HepG2 (cell line): ENCODE data around the gene TMEM255B. TPM values are rescaled to one million over a fixed set of nuclear protein-coding genes. Genes with fewer than 3 reads are reported as not detected.

Experiments
- ATAC-seq: fragments of 200-7000 bp; cut with Tn5 transposase; 3 replicates; pipeline ENCODE4 v1.9.1; 2020; ENCODE audit warnings: mild to moderate bottlenecking, moderate library complexity
- BruUV-seq: library from RNA; stranded (reverse); fragments of 400-500 nt; replicated peaks from 2 replicates; lab custom pipeline; 2021; lab: Mats Ljungman, UMichigan
- CTCF ChIA-PET: fragments of 300-600 bp; formaldehyde crosslinking; extraction: SDS; loops from one replicate; lab custom pipeline; 2021; ENCODE audit warnings: low total read pairs, inconsistent platforms, low intra/inter-chr PET ratio; lab: Yijun Ruan, JAX
- POLR2A ChIA-PET: fragments of 350-600 bp; sonication (Branson Sonifier 250); formaldehyde crosslinking; loops from one replicate; lab custom pipeline; 2020; ENCODE audit warnings: antibody characterized with exemption, inconsistent platforms; lab: Yijun Ruan, JAX
- DNase-seq: peaks from one replicate; pipeline ENCODE4 v3.0.0-alpha.2; 2015; ENCODE audit warnings: low spot score
- FAIRE-seq: peaks from 3 replicates; lab custom pipeline; 2011; peaks lifted over from hg19 to GRCh38; lab: Jason Lieb, UNC
- H2AFZ ChIP-seq: one replicate; pipeline ENCODE4 v1.6.1; 2011; ENCODE audit warnings: low read length, inconsistent platforms
- H3K27ac ChIP-seq: fragments of 300-600 bp; 3 replicates; pipeline ENCODE4 v1.8.0; 2011; ENCODE audit warnings: mixed run types, mild to moderate bottlenecking, mixed read lengths, low read length, inconsistent platforms; ENCODE audit not compliant: insufficient read depth; ENCODE audit errors: extremely low read length
- H3K27me3 ChIP-seq, 2 experiments: fragments of 200-600 bp in 1 of 2; 2 replicates in 1 of 2; 3 replicates in 1 of 2; pipeline versions ENCODE4 v1.6.0 to v1.8.0; 2011; ENCODE audit warnings: low read length in 2 of 2, mild to moderate bottlenecking in 2 of 2, moderate library complexity in 2 of 2, inconsistent platforms in 1 of 2; ENCODE audit not compliant: insufficient read depth in 2 of 2, control insufficient read depth in 1 of 2
- H3K36me3 ChIP-seq, 2 experiments: fragments of 200-600 bp in 1 of 2; replicated peaks in 1 of 2; 2 replicates in 1 of 2; 3 replicates in 1 of 2; pipeline versions ENCODE4 v1.5.1 to v1.8.0; 2011; ENCODE audit warnings: low read length in 2 of 2, inconsistent platforms in 1 of 2; ENCODE audit not compliant: insufficient read depth in 2 of 2, control insufficient read depth in 1 of 2
- H3K4me1 ChIP-seq: 2 replicates; pipeline ENCODE4 v1.5.1; 2012; ENCODE audit warnings: low read length, inconsistent platforms; ENCODE audit not compliant: insufficient read depth
- H3K4me2 ChIP-seq: 2 replicates; pipeline ENCODE4 v1.6.0; 2011; ENCODE audit warnings: low read depth, low read length, inconsistent platforms
- H3K4me3 ChIP-seq, 3 experiments: fragments of 200-600 bp in 1 of 3; sonication (generic), shearing (Covaris generic) in 1 of 3; replicated peaks in 1 of 3; 2 replicates each; pipeline ENCODE4 v1.5.1; 2011 to 2016; ENCODE audit warnings: low read length in 3 of 3, inconsistent platforms in 2 of 3, low read depth in 2 of 3, mild to moderate bottlenecking in 2 of 3, control low read depth in 1 of 3, mixed read lengths in 1 of 3; ENCODE audit not compliant: insufficient read depth in 1 of 3
- H3K79me2 ChIP-seq: one replicate; pipeline ENCODE4 v1.6.1; 2011; ENCODE audit warnings: low read length, inconsistent platforms; ENCODE audit not compliant: insufficient read depth
- H3K9ac ChIP-seq: 2 replicates; pipeline ENCODE4 v1.6.0; 2011; ENCODE audit warnings: mild to moderate bottlenecking, low read depth, low read length, inconsistent platforms; ENCODE audit not compliant: insufficient read depth
- H3K9me3 ChIP-seq: 2 replicates; pipeline ENCODE4 v1.5.1; 2012; ENCODE audit warnings: mild to moderate bottlenecking, low read length
- H4K20me1 ChIP-seq: 2 replicates; pipeline ENCODE4 v1.6.0; 2011; ENCODE audit warnings: inconsistent platforms, mild to moderate bottlenecking, low read length, moderate library complexity; ENCODE audit not compliant: insufficient read depth
- CHD4 ChIP-seq: fragments of 200-600 bp; sonication (generic); IDR thresholded peaks from 2 replicates; pipeline ENCODE4 v1.7.0; 2017; ENCODE audit warnings: mild to moderate bottlenecking, low read length, borderline replicate concordance
- GZF1 ChIP-seq: sonication (generic); formaldehyde crosslinking; IDR thresholded peaks from 2 replicates; pipeline ENCODE4 v1.5.1; 2020; ENCODE audit warnings: mild to moderate bottlenecking, missing genetic modification reagents
- HMG20B ChIP-seq: conservative IDR thresholded peaks from 2 replicates; pipeline ENCODE4 v1.6.1; 2016; ENCODE audit warnings: missing genetic modification reagents, missing compliant biosample characterization
- KLF16 ChIP-seq, 2 experiments: sonication (generic) in 1 of 2; formaldehyde crosslinking in 1 of 2; IDR thresholded peaks; 2 replicates each; pipeline versions ENCODE4 v1.6.1 to v1.8.0; 2016 to 2023; ENCODE audit warnings: missing genetic modification reagents in 2 of 2, missing compliant biosample characterization in 1 of 2
- SIX4 ChIP-seq: sonication (generic); formaldehyde crosslinking; IDR thresholded peaks from 2 replicates; pipeline ENCODE4 v1.4.0; 2020; ENCODE audit warnings: missing genetic modification reagents
- TGIF2 ChIP-seq: IDR thresholded peaks from 2 replicates; pipeline ENCODE4 v1.6.1; 2016; ENCODE audit warnings: control low read depth, missing compliant biosample characterization
- ZBTB26 ChIP-seq: IDR thresholded peaks from 2 replicates; pipeline ENCODE4 v1.6.1; 2016; ENCODE audit warnings: missing compliant biosample characterization, missing genetic modification reagents, borderline replicate concordance
- ZFP62 ChIP-seq: sonication (generic); formaldehyde crosslinking; IDR thresholded peaks from 2 replicates; pipeline ENCODE4 v1.4.0; 2020; ENCODE audit warnings: missing genetic modification reagents
- ZMAT3 ChIP-seq: sonication (generic); formaldehyde crosslinking; conservative IDR thresholded peaks from 2 replicates; pipeline ENCODE4 v1.7.0; 2021; ENCODE audit warnings: missing genetic modification reagents
- ZNF326 ChIP-seq: sonication (generic); formaldehyde crosslinking; IDR thresholded peaks from 2 replicates; pipeline ENCODE4 v1.4.0; 2020; ENCODE audit warnings: missing genetic modification reagents, borderline replicate concordance
- WGBS: methylation state at CpG from one replicate; pipeline ENCODE4 v1.1.6; 2017; ENCODE audit warnings: low lambda C conversion rate; 5-methylcytosine and 5-hydroxymethylcytosine counted together
- in situ Hi-C: cut with HindIII; loops from 2 replicates; pipeline ENCODE4 v1.10.0; 2017; ENCODE audit warnings: low pct_unique_long_range_greater_than_20kb; ENCODE audit not compliant: extremely low pct_ligation_motif_present
- intact Hi-C: fragments of 100-400 bp; cut with micrococcal nuclease; formaldehyde crosslinking; loops from one replicate; pipeline ENCODE4 v1.10.0; 2022; ENCODE audit not compliant: unreplicated experiment
- polyA plus RNA-seq, 8 experiments: library from polyadenylated mRNA; depleted of rRNA in 3 of 8; stranded (reverse) in 7 of 8; unstranded in 1 of 8; fragments of >200 nt; fragmentation: Illumina TruSeq in 4 of 8; extraction: Trizol in 4 of 8; gene quantifications; 2 replicates each; pipeline versions ENCODE4 v1.2.1 to v1.2.3, GENCODE V29; 2011 to 2016; ENCODE audit warnings: low read depth in 4 of 8, missing spikeins in 1 of 8, mixed read lengths in 1 of 8; ENCODE audit not compliant: insufficient read depth in 1 of 8
- total RNA-seq, 5 experiments: library from RNA; depleted of rRNA; stranded (reverse); fragments of >200 nt; fragmentation: Illumina TruSeq; extraction: Trizol; gene quantifications; 2 replicates each; pipeline ENCODE4 v1.2.3, GENCODE V29; 2016; ENCODE audit warnings: low read depth in 1 of 5
- TF ChIP-seq, protein P1 (sequence below): sonication (generic); formaldehyde crosslinking; IDR thresholded peaks from 2 replicates; pipeline ENCODE4 v1.4.0; 2020; ENCODE audit warnings: missing genetic modification reagents
- TF ChIP-seq, protein P2 (sequence below): sonication (generic); formaldehyde crosslinking; IDR thresholded peaks from 2 replicates; pipeline ENCODE4 v1.8.1; 2022; ENCODE audit warnings: mild to moderate bottlenecking, missing genetic modification reagents

The TMEM255B gene
- total and polyA plus RNA-seq, 2 of the 13 experiments (the other 11 are each of a cell fraction or from before 2014, with no cell fraction given) = not detected

DNA sequence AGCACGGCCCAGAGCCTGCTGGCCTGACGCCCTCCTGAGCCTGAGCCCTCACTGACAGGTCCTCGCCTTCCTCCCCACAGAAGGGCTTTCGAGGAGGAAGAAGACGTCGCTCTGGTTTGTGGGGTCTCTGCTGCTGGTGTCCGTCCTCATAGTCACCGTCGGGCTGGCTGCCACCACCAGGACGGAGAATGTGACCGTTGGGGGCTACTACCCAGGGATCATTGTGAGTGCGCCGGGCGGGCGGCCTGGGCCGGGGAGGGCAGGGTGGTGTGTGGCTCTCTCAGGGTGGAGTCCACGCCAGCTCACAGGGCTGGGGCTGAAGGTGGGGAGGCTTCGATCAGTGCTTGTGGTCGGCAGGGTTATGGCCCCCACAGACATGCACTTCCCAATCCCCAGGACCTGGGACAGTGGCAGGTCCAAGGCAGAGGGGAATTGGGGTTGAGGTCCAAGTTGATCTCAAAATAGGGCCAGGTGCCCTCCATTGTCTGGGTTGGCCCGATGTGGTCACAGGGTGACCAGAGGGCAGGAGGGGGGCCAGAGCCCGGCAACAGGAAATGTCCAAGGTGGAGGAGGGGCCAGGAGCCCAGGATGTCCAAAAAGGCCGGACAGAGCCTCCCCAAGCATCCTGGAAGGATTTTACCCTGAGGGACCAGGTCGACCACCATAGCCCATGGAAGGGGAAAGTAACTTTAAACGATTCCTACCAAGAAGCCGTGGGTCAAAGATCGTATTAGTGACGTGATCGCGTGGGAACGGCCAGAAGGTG lies 7.2 kb downstream of the TMEM255B start:
- no peaks in the 10 kb centered on the region for H4K20me1 ChIP-seq
- ChIA-PET CTCF (no interaction called here), POLR2A (no interaction called here)
- H3K9me3 ChIP-seq = no peaks in the 10 kb centered on the region
- peaks cover 5 to 86% of the 10 kb centered on the region in 2 experiments; a peak in 4 of 5 replicates for H3K27me3 ChIP-seq
- no TSS peak for BruUV-seq
- H3K79me2 ChIP-seq = no peaks in the 10 kb centered on the region
- 37% methylated on average over 18 of the region's 30 CpGs for WGBS
- FAIRE-seq (no peak), ATAC-seq (no peak), DNase-seq (no peak)
- intact Hi-C loops (no loop called here), in situ Hi-C loops (no loop called here)
- no peak overlapping the region for H3K27ac ChIP-seq
- no peaks in the 10 kb centered on the region for H3K36me3 ChIP-seq
- H3K9ac ChIP-seq = no peak overlapping the region
- TF ChIP-seq ZMAT3 (CRISPR knock-in tag) = no peak
- TF ChIP-seq, protein P1, sequence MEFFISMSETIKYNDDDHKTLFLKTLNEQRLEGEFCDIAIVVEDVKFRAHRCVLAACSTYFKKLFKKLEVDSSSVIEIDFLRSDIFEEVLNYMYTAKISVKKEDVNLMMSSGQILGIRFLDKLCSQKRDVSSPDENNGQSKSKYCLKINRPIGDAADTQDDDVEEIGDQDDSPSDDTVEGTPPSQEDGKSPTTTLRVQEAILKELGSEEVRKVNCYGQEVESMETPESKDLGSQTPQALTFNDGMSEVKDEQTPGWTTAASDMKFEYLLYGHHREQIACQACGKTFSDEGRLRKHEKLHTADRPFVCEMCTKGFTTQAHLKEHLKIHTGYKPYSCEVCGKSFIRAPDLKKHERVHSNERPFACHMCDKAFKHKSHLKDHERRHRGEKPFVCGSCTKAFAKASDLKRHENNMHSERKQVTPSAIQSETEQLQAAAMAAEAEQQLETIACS = no peak
- TF ChIP-seq, protein P2, sequence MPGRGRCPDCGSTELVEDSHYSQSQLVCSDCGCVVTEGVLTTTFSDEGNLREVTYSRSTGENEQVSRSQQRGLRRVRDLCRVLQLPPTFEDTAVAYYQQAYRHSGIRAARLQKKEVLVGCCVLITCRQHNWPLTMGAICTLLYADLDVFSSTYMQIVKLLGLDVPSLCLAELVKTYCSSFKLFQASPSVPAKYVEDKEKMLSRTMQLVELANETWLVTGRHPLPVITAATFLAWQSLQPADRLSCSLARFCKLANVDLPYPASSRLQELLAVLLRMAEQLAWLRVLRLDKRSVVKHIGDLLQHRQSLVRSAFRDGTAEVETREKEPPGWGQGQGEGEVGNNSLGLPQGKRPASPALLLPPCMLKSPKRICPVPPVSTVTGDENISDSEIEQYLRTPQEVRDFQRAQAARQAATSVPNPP = no peak
- no peak for TF ChIP-seq TGIF2 (CRISPR knock-in tag)
- TF ChIP-seq ZNF326 (CRISPR knock-in tag) = no peak
- no peak for TF ChIP-seq ZFP62
- TF ChIP-seq KLF16 (CRISPR knock-in tag; IDR thresholded peaks at IDR 0.05) = no peak
- TF ChIP-seq GZF1 = no peak
- no peak for TF ChIP-seq HMG20B (CRISPR knock-in tag)
- no peak for TF ChIP-seq ZBTB26
- no peak for TF ChIP-seq CHD4
- no peak for TF ChIP-seq SIX4 (CRISPR knock-in tag)
- H3K4me3 ChIP-seq = no peak overlapping the region
- H2AFZ ChIP-seq = no peak overlapping the region
- no peak overlapping the region for H3K4me2 ChIP-seq
- H3K4me1 ChIP-seq = peaks cover 14% of the 10 kb centered on the region; the same call in 1 of the 2 replicates
